Upper lobe of left lung (tissue), 6 donors: ENCODE data around the gene NOP9. TPM values are rescaled to one million over a fixed set of nuclear protein-coding genes. Genes with fewer than 3 reads are reported as not detected.

ENCODE experiments used
- ATAC-seq, 2 donors: fragments of 200-7000 bp; cut with Tn5 transposase; one replicate each; pipeline ENCODE4 v1.9.1; 2022; ENCODE audit warnings: mild to moderate bottlenecking in 2 of 2, moderate library complexity in 2 of 2; ENCODE audit not compliant: low FRiP score in 2 of 2
- DNase-seq, 2 donors: peaks; one replicate each; pipeline ENCODE4 v3.0.0-alpha.2; 2019 to 2020
- H3K27ac ChIP-seq, 4 donors: fragments of 200-600 bp; sonication (generic); one replicate each; pipeline ENCODE4 v1.5.1; 2016 to 2019
- H3K27me3 ChIP-seq, 4 donors: fragments of 200-600 bp; sonication (generic); one replicate each; pipeline ENCODE4 v1.5.1; 2017 to 2019
- H3K36me3 ChIP-seq, 4 donors: fragments of 200-600 bp; sonication (generic); one replicate each; pipeline ENCODE4 v1.5.1; 2016 to 2019
- H3K4me1 ChIP-seq, 4 donors: fragments of 200-600 bp; sonication (generic); one replicate each; pipeline ENCODE4 v1.5.1; 2018 to 2019
- H3K4me3 ChIP-seq, 4 donors: fragments of 200-600 bp; sonication (generic); one replicate each; pipeline ENCODE4 v1.5.1; 2017 to 2019; ENCODE audit warnings: mild to moderate bottlenecking in 2 of 4, moderate library complexity in 1 of 4
- H3K9me3 ChIP-seq, 4 donors: fragments of 200-600 bp; sonication (generic); one replicate each; pipeline ENCODE4 v1.5.1; 2018 to 2019
- CTCF ChIP-seq, 6 experiments: fragments of 450-650 bp in 4 of 6; fragments of 200-600 bp in 2 of 6; sonication (generic) in 2 of 6; IDR thresholded peaks; one replicate each; pipeline ENCODE4 v1.5.1; 2016 to 2019; ENCODE audit warnings: antibody characterized with exemption in 6 of 6
- EP300 ChIP-seq, 4 donors: sonication (generic); formaldehyde crosslinking; IDR thresholded peaks; one replicate each; pipeline ENCODE4 v1.5.1; 2017; ENCODE audit warnings: antibody characterized with exemption in 4 of 4, control low read depth in 2 of 4
- POLR2A ChIP-seq, 4 donors: fragments of 450-650 bp; IDR thresholded peaks; one replicate each; pipeline ENCODE4 v1.5.1; 2016 to 2017; ENCODE audit warnings: antibody characterized with exemption in 4 of 4, mild to moderate bottlenecking in 2 of 4
- POLR2AphosphoS5 ChIP-seq, 2 donors: sonication (generic); formaldehyde crosslinking; IDR thresholded peaks; one replicate each; pipeline ENCODE4 v1.5.1; 2017; ENCODE audit warnings: antibody characterized with exemption in 2 of 2
- WGBS, 2 donors: methylation state at CpG; one replicate each; pipeline ENCODE4 v1.1.5; 2017 to 2018; 5-methylcytosine and 5-hydroxymethylcytosine counted together
- total RNA-seq, 6 donors: library from RNA; depleted of rRNA in 4 of 6; stranded (reverse); fragments of >200 nt in 4 of 6; gene quantifications; one replicate each; pipeline versions ENCODE4 v1.1.0 to v1.2.1, GENCODE V29; 2016 to 2021
- donor health status: DM: no; HTN: no; CAD: no; lungs with moderate emphysema.
- donor health status: DM: no; HTN: yes; CAD: no; lungs with severe emphysema.

Gene NOP9
- total RNA-seq, 6 donors from 2014 or later = 13.3 to 31.4 (median 22.6) TPM

DNA sequence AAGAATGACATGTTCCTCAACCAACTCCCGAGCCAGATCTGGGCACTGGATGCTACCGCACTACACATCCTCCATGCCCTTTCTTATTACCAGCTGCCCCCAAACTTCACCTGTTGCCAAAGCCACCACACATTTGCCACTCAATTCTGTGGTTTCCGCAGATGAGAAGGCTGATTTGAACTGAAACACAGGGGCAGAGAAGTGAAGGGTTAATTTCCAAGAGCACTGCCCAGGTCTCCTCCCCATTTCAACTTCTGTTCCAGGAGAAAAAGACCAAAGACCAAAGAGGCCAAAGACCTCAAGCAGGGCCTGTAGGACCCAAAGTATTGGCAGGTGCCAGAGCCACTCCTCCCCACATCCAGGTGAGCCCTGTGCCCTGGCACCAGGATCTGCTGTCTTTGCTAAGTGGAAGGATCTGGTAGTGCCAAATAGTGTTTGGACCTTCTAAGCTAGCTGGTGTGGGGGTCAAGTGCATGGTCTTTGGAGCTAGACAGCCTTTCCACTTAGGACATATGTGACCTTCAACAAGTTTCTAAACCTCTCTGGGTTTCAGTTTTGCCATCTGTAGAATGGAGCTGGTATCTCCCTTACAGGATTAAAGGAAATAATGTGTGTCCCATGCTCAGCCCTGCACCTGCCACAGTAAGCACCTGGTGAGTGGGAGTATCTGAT lies 8.1 kb upstream of the NOP9 start:
- WGBS, 2 donors = 88 to 93% methylated on average over 3 of the region's 3 CpGs
- Histone ChIP-seq H3K9me3 (no peaks in the 10 kb centered on the region), H3K4me1 (peaks cover under 1 to 3% (median 2%) of the 10 kb centered on the region in 4 donors), H3K27ac (no peak overlapping the region), H3K4me3 (no peak overlapping the region), H3K27me3 (no peaks in the 10 kb centered on the region), H3K36me3 (peaks cover 6 to 70% (median 46%) of the 10 kb centered on the region in 4 donors)
- DNase-seq (no peak), ATAC-seq (no peak)
- TF ChIP-seq POLR2AphosphoS5 (IDR thresholded peaks at IDR 0.05) (no peak), CTCF (IDR thresholded peaks at IDR 0.05) (no peak), POLR2A (IDR thresholded peaks at IDR 0.05) (no peak), EP300 (IDR thresholded peaks at IDR 0.05) (no peak)

DNA sequence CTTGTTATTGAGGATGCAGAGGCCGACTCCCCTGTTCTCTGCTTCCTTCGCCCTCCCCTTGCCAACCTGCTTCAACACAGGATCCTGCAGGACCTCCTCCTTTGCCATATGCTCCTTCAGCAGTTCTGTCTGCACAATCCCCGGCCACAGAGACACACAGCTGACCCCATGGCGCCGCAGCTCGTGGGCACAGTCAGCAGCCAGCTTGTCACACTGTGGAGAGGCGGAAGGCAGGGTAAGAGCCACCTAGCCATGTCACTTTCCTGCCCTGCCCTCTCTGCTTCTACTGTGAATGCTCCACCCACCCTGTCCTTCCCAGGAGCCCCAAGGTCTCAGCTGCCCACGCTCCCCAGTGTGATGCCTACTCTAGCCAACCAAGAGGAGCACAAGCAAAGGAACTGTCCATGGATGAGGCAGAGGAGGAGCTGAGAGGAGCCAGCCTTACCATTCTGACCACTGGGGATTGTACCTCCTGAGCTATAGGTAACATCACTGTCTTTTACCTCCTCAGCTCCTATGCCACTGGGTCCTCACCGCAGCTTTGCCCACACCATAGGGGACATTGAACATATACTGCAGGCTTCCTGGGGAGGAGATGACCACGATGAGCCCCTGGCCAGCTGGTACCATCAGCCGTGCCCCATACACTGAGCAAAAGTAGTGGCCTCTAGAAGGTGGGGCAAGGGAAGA lies 7.4 kb upstream of the NOP9 start:
- peaks cover 6 to 71% (median 46%) of the 10 kb centered on the region in 4 donors for H3K36me3 ChIP-seq
- H3K27me3 ChIP-seq = no peaks in the 10 kb centered on the region
- H3K4me1 ChIP-seq = peaks cover 6 to 10% (median 9%) of the 10 kb centered on the region in 4 donors
- TF ChIP-seq CTCF (IDR thresholded peaks at IDR 0.05) = no peak
- DNase-seq (no peak), ATAC-seq (no peak)
- 89 to 95% methylated on average over 10 to 11 of the region's 11 CpGs for WGBS, 2 donors
- no peaks in the 10 kb centered on the region for H3K9me3 ChIP-seq
- no peak overlapping the region for H3K27ac ChIP-seq
- no peak overlapping the region for H3K4me3 ChIP-seq

DNA sequence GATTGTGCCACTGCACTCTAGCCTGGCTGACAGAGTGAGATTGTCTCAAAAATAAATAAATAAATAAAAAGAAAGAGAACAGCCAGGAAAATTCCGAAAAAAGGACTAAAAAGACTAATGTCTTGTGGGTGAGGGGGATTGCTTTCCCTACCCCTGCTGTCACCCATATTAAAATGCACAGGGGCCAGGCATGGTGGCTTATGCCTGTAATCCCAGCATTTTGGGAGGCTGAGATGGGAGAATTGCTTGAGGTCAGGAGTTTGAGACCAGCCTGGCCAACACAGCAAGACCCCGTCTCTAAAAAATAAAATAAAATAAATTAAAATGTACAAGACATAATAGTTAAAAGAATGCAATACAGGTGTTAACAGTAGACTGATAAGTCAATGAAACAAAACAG lies 6.1 kb upstream of the NOP9 start:
- Histone ChIP-seq H3K4me3 (no peak overlapping the region), H3K4me1 (peaks cover 10 to 21% (median 17%) of the 10 kb centered on the region in 4 donors), H3K27ac (no peak overlapping the region), H3K36me3 (peaks cover 6 to 71% (median 46%) of the 10 kb centered on the region in 4 donors), H3K9me3 (no peaks in the 10 kb centered on the region), H3K27me3 (no peaks in the 10 kb centered on the region)
- 97 to 100% methylated on average over 2 of the region's 2 CpGs for WGBS, 2 donors
- TF ChIP-seq POLR2A (IDR thresholded peaks at IDR 0.05) (no peak), CTCF (IDR thresholded peaks at IDR 0.05) (no peak), EP300 (IDR thresholded peaks at IDR 0.05) (no peak), POLR2AphosphoS5 (IDR thresholded peaks at IDR 0.05) (no peak)
- no peak for ATAC-seq
- no peak for DNase-seq

DNA sequence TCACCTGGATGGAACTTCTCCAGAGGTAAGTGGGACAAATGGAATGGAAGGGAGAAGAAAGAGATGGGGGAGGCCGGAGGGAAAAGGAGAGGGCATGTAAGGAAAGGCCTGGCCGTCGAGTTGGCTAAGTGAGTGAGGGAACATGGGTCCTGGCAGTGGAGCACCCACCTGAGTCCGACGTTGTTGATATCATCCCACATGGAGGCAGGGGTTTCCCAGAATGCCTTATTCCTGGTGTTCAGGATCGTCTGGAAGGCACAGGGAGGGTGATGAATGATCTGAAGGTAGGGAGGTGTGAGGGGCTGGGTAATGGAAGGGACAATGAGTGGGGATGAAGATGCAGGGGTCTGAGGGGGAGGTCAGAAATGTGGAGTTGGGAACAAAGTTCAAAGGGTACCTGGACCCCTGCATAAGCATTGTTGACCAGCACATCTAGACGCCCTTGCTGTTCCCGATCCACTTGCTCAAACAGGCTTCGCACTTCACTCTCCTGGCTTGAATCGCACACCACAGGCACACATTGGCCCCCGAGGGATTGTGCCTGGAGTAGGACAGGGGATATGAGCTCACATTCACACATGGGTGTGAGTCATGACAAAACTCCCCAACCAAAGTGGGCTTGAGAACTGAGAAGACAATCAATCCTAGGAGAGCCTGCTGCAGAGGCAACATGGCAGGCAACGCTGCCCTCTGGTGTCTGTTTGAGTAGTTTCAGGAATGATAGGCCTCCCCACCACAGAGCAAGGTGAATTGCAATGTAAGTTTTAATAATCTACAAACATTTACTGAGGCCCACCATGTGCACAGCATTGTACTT lies 3.1 kb upstream of the NOP9 start:
- peak; percentile 74 to 84 for ATAC-seq
- H3K27ac ChIP-seq = peak overlapping the region; percentile 28 to 67 (median 52)

More for the DNA sequence above, 3.1 kb upstream of the NOP9 start:
- Histone ChIP-seq H3K4me1 (peaks cover 29 to 48% (median 34%) of the 10 kb centered on the region in 4 donors), H3K4me3 (no peak overlapping the region), H3K36me3 (peaks cover 2 to 50% (median 25%) of the 10 kb centered on the region in 4 donors), H3K9me3 (no peaks in the 10 kb centered on the region), H3K27me3 (no peaks in the 10 kb centered on the region)
- TF ChIP-seq POLR2AphosphoS5 (IDR thresholded peaks at IDR 0.05) (peak; percentile 40 to 68), CTCF (IDR thresholded peaks at IDR 0.05) (peak; percentile 53 to 81 (median 68)), POLR2A (IDR thresholded peaks at IDR 0.05) (no peak)
- WGBS, 2 donors = 63 to 74% methylated on average over 12 of the region's 12 CpGs
- peak in 1 of 2 donors; percentile 76 for DNase-seq
